ENCODE measurements around the gene RNF123.

Gene RNF123

DNA sequence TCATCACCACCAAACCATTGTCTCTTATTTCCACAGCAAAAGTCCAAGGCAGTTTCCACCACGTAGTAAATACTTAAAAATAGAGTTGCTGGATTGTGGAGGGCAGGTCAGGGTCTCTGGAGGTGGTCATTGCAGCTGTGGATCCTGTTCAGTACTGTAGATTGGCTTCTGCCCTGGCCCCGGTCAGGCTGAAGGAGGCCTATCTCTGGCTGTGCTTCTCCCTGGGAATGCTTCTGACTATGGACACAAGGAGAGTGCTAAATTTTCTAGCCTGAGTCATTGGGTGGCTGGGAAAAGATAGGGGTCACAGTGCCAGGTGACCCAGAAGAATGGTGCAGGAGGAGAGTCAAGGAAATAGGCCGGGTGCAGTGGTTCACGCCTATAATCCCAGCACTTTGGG, 60.7 kb downstream of the RNF123 start:
- no peak for DNase-seq (ENCODE audit: low read depth)

DNA sequence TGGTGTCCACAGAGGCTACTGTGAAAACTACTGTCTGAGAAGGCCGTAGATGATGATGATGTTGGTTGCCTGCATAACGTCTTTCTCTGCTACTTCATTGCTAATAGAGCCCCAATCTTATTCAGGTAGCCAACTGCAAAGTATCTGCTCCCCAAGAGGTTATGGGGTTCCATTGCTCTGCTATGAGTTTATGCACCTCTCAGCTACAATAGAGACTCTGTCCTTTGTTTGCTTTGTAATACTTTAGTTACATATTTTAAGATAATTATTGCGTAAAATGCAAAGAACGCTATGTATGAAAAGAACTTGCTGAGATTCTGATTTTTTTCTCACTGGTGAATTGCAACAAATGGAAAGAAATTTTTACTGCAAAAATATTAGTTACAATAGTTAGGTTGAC, 62.1 kb downstream of the RNF123 start:
- DNase-seq (ENCODE audit: low read depth) = no peak

GRCh38 chr3:49754536-49754935, 65.2 kb downstream of the RNF123 start:
- no peak for DNase-seq (ENCODE audit: low read depth)

DNA sequence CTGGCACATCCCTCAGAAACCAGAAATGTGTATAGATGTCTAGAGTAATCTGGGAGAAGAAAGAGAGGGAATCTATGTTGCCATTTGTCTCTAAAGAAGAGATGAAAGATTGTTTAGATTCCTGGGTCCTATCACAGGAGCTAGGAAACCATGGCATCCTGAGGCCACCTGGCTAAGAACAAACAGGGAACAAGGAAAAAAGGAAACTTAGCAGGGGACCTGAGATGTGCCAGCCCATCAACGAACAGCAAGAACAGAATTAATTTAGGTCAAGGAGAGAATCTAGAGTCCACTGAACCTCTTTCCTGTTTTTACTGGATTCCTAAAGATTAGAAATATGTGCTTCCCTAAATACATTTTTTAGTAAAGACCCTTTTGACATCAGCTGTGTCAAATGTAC, 66.7 kb downstream of the RNF123 start:
- DNase-seq (ENCODE audit: low read depth) = no peak

- DNase-seq (ENCODE audit: low read depth) = no peak
Observed at GRCh38 chr3:49757197-49757596, 67.8 kb downstream of the RNF123 start.

GRCh38 chr3:49759226-49759625, 69.9 kb downstream of the RNF123 start:
- no peak for DNase-seq (ENCODE audit: low read depth)

DNA sequence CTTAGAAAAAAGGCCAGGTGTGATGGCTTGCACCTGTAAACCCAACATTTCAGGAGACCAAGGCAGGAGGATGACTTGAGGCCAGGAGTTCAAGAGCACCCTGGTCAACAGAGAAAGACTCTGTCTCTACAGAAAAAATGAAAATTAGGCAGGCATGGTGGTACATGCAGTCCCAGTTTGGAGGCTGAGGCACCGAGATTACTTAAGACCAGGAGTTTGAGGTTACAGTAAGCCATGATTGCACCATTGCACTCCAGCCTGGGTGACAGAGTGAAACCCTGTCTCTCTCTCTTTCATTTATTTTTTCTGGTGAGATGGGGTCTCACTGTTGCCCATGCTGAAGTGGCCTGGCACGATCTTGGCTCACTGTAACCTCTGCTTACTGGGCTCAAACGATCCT, 72.3 kb downstream of the RNF123 start:
- DNase-seq (ENCODE audit: low read depth) = no peak

GRCh38 chr3:49763981-49764380, 74.6 kb downstream of the RNF123 start:
- no peak for DNase-seq (ENCODE audit: low read depth)

GRCh38 chr3:49769286-49769915, 80.0 kb downstream of the RNF123 start:
- DNase-seq (ENCODE audit: low read depth) = no peak

GRCh38 chr3:49769926-49770325, 80.6 kb downstream of the RNF123 start:
- no peak for DNase-seq (ENCODE audit: low read depth)

All from stimulated activated CD8-positive, alpha-beta memory T cell treated with anti-CD3 and anti-CD28 coated beads, Interleukin-4, amount 100 ng/mL, for 24 hours (primary cell).